ENCODE data around the gene PTPN5.

The PTPN5 gene

DNA sequence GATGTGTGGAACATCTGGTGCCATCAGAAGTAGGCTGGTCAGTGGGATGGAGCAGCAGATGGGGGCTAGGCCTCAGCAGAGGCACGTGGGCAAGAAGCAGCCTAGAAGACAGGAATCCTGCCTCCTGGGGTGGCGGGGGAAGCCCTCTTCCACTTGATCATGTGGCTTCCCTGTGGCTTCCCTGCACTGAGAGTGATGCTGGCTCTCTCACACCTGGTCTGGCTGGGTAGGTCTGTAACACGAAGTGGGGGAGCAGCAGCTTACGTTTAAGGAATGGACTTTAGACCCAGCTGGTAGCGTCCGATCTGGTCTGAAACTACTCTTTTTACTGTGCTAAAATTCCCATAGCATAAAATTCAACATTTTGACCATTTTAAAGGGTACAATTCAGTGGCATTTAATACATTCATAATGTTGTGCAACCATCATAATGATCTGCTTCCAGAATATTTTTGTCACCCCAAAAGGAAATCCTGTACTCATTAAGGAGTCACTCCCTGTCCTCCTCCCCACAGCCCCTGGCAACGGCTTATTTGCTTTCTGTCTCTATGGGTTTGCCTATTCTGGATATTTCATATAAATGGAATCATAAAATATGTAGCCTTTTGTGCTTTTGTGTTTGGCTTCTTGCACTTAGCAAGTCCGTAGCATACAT is 21.7 kb downstream of the PTPN5 start:
- Histone ChIP-seq H3K4me3 (replicated peaks; ENCODE audit: insufficient read depth, low read length) (no peak overlapping the region), H3K27ac (replicated peaks) (no peak overlapping the region), H3K27me3 (ENCODE audit: insufficient read depth, poor library complexity, severe bottlenecking) (no peaks in the 10 kb centered on the region)
- DNase-seq (ENCODE audit: low read depth in 1 of 2, low spot score in 1 of 2) = no peak
- TF ChIP-seq SPI1 (IDR thresholded peaks at IDR 0.05; ENCODE audit: borderline replicate concordance, low read depth) = no peak
- TF ChIP-seq POLR2AphosphoS5 (IDR thresholded peaks at IDR 0.05; ENCODE audit: low read depth) = no peak
- TF ChIP-seq, protein P1, sequence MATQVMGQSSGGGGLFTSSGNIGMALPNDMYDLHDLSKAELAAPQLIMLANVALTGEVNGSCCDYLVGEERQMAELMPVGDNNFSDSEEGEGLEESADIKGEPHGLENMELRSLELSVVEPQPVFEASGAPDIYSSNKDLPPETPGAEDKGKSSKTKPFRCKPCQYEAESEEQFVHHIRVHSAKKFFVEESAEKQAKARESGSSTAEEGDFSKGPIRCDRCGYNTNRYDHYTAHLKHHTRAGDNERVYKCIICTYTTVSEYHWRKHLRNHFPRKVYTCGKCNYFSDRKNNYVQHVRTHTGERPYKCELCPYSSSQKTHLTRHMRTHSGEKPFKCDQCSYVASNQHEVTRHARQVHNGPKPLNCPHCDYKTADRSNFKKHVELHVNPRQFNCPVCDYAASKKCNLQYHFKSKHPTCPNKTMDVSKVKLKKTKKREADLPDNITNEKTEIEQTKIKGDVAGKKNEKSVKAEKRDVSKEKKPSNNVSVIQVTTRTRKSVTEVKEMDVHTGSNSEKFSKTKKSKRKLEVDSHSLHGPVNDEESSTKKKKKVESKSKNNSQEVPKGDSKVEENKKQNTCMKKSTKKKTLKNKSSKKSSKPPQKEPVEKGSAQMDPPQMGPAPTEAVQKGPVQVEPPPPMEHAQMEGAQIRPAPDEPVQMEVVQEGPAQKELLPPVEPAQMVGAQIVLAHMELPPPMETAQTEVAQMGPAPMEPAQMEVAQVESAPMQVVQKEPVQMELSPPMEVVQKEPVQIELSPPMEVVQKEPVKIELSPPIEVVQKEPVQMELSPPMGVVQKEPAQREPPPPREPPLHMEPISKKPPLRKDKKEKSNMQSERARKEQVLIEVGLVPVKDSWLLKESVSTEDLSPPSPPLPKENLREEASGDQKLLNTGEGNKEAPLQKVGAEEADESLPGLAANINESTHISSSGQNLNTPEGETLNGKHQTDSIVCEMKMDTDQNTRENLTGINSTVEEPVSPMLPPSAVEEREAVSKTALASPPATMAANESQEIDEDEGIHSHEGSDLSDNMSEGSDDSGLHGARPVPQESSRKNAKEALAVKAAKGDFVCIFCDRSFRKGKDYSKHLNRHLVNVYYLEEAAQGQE (IDR thresholded peaks at IDR 0.05; ENCODE audit: insufficient replicate concordance, low read depth) = no peak
- TF ChIP-seq GABPA (IDR thresholded peaks at IDR 0.05; ENCODE audit: low read depth) = no peak
- TF ChIP-seq, protein P2, sequence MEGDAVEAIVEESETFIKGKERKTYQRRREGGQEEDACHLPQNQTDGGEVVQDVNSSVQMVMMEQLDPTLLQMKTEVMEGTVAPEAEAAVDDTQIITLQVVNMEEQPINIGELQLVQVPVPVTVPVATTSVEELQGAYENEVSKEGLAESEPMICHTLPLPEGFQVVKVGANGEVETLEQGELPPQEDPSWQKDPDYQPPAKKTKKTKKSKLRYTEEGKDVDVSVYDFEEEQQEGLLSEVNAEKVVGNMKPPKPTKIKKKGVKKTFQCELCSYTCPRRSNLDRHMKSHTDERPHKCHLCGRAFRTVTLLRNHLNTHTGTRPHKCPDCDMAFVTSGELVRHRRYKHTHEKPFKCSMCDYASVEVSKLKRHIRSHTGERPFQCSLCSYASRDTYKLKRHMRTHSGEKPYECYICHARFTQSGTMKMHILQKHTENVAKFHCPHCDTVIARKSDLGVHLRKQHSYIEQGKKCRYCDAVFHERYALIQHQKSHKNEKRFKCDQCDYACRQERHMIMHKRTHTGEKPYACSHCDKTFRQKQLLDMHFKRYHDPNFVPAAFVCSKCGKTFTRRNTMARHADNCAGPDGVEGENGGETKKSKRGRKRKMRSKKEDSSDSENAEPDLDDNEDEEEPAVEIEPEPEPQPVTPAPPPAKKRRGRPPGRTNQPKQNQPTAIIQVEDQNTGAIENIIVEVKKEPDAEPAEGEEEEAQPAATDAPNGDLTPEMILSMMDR (IDR thresholded peaks at IDR 0.05; ENCODE audit: insufficient read depth, low read length) = no peak

DNA sequence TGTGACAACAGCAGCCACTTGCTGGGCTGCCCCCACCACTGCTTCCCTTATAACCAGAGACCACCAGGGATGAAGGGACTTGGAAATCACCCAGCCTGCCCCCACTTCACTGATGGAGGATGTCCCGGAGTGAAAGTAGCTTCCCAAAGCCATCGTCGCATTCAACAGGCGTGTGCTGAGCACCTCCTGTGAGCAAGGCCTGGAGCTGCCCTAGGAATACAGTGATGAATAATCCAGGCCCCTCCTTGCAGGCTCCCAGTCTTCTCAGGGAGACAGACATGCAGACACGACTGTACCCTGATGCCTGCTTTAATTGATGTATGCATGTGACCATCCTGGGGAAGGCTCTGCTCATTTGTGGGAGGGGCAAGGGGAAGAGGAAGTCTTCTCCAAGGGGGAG is 22.6 kb downstream of the PTPN5 start:
- DNase-seq (ENCODE audit: low read depth in 1 of 2, low spot score in 1 of 2) = no peak
- Histone ChIP-seq H3K4me3 (replicated peaks; ENCODE audit: insufficient read depth, low read length) (no peak overlapping the region), H3K27me3 (ENCODE audit: insufficient read depth, poor library complexity, severe bottlenecking) (no peaks in the 10 kb centered on the region), H3K27ac (replicated peaks) (no peak overlapping the region)
- no peak for TF ChIP-seq SPI1 (IDR thresholded peaks at IDR 0.05; ENCODE audit: borderline replicate concordance, low read depth)
- TF ChIP-seq, protein P1 (IDR thresholded peaks at IDR 0.05; ENCODE audit: insufficient replicate concordance, low read depth) = no peak

DNA sequence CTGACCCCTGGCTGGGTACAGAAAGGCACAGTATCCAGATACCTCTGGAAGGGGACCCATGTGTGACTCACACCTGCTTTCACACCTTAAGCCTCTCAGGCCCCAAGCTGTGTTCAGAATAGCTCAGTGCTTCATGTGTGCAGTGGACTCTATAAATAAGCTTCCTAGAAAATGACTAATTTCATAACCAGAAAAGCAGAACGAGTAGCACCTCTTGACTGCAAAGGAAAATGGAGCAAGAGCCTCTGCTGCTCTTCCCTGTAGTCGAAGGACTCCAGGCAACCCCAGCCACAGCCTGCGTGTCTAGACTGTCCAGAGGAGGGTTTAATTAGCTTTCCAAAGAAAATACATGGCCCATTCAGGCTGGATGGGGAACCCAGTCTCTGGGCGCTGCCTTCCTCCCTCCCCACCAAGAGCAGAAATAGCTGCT is 23.1 kb downstream of the PTPN5 start:
- TF ChIP-seq POLR2AphosphoS5 (IDR thresholded peaks at IDR 0.05; ENCODE audit: low read depth) (no peak), SPI1 (IDR thresholded peaks at IDR 0.05; ENCODE audit: borderline replicate concordance, low read depth) (no peak), GABPA (IDR thresholded peaks at IDR 0.05; ENCODE audit: low read depth) (no peak)
- TF ChIP-seq, protein P1 (IDR thresholded peaks at IDR 0.05; ENCODE audit: insufficient replicate concordance, low read depth) = no peak
- TF ChIP-seq, protein P2 (IDR thresholded peaks at IDR 0.05; ENCODE audit: insufficient read depth, low read length) = no peak
- peak in 1 of 2 experiments; percentile 4 for DNase-seq (ENCODE audit: low read depth in 1 of 2, low spot score in 1 of 2)
- H3K27me3 ChIP-seq (ENCODE audit: insufficient read depth, poor library complexity, severe bottlenecking) = no peaks in the 10 kb centered on the region
- H3K27ac ChIP-seq (replicated peaks) = no peak overlapping the region
- no peak overlapping the region for H3K4me3 ChIP-seq (replicated peaks; ENCODE audit: insufficient read depth, low read length)

All from HL-60 (cell line).